ENCODE measurements around the gene RAB3D. TPM values are rescaled to one million over a fixed set of nuclear protein-coding genes. Genes with fewer than 3 reads are reported as not detected.

The RAB3D gene
- total RNA-seq, 1 experiment from 2014 or later, result 35.0 TPM

- TF ChIP-seq EZH2 (IDR thresholded peaks at IDR 0.05; ENCODE audit: low read depth) (no peak), CTCF (conservative IDR thresholded peaks at IDR 0.05) (no peak)
- Histone ChIP-seq H3K79me2 (ENCODE audit: low read depth) (no peaks in the 10 kb centered on the region), H3K27ac (no peak overlapping the region), H3K36me3 (ENCODE audit: low read depth) (no peaks in the 10 kb centered on the region), H3K27me3 (ENCODE audit: insufficient read depth, low read depth) (no peaks in the 10 kb centered on the region), H3K9me2 (ENCODE audit: insufficient read depth) (no peaks in the 10 kb centered on the region), H3K4me3 (no peak overlapping the region), H3K4me1 (replicated peaks; ENCODE audit: insufficient read depth) (peaks cover 30% of the 10 kb centered on the region), H2AFZ (no peak overlapping the region), H3F3A (ENCODE audit: insufficient read depth, low read depth) (peaks cover 20% of the 10 kb centered on the region), H3K4me2 (no peak overlapping the region), H3K9me3 (ENCODE audit: insufficient read depth, low read depth) (no peaks in the 10 kb centered on the region), H4K20me1 (ENCODE audit: insufficient read depth) (no peaks in the 10 kb centered on the region)
- ChIA-PET CTCF (interaction anchor here (0.7 kb wide), 1 partner anchor 54 kb away, joined by 3 read pairs; no protein-coding TSS in a partner anchor), POLR2A (ENCODE audit: unreplicated experiment) (interaction anchor here (0.6 kb wide), 1 partner anchor 43 kb away, joined by 5 read pairs; the partner anchor contains the start of gene RAB3D)
- intact Hi-C loops (cut with micrococcal nuclease; ENCODE audit: unreplicated experiment), result no loop called here
- DNase-seq, result no peak
- BruUV-seq (replicated peaks), result no TSS peak
These were observed 43.2 kb downstream of the RAB3D start for GRCh38 chr19:11296264-11296663.

- H3K4me3 ChIP-seq, result no peak within 1 kb of the TSS
- H3K79me2 ChIP-seq (ENCODE audit: low read depth), result no peaks in the 10 kb centered on the region
- H3F3A ChIP-seq (ENCODE audit: insufficient read depth, low read depth), result peaks cover 20% of the 10 kb centered on the region
- H3K27ac ChIP-seq, result no peak within 1 kb of the TSS
- H3K4me1 ChIP-seq (replicated peaks; ENCODE audit: insufficient read depth), result peaks cover 30% of the 10 kb centered on the region
- no peaks in the 10 kb centered on the region for H3K9me3 ChIP-seq (ENCODE audit: insufficient read depth, low read depth)
- intact Hi-C loops (cut with micrococcal nuclease; ENCODE audit: unreplicated experiment), result loop anchor here (2.0 kb wide), 4 partner anchors 49 to 291 kb away; partner anchors contain the start of gene SWSAP1
- no peak; the same call in 1 of the 2 replicates for TF ChIP-seq CTCF (conservative IDR thresholded peaks at IDR 0.05)
- no peak for TF ChIP-seq EZH2 (IDR thresholded peaks at IDR 0.05; ENCODE audit: low read depth)
- ChIA-PET CTCF (interaction anchor here (0.5 to 0.7 kb wide), 2 partner anchors 53 to 88 kb away, joined by 3 to 7 read pairs; partner anchors contain the start of gene EPOR), POLR2A (ENCODE audit: unreplicated experiment) (interaction anchor here (0.6 kb wide), 1 partner anchor 44 kb away, joined by 5 read pairs; the partner anchor contains the start of gene RAB3D)
- BruUV-seq (replicated peaks), result no TSS peak
- no peaks in the 10 kb centered on the region for H4K20me1 ChIP-seq (ENCODE audit: insufficient read depth)
- no peaks in the 10 kb centered on the region for H3K9me2 ChIP-seq (ENCODE audit: insufficient read depth)
- no peak for DNase-seq
- H3K27me3 ChIP-seq (ENCODE audit: insufficient read depth, low read depth), result no peaks in the 10 kb centered on the region
- no peak within 1 kb of the TSS for H3K4me2 ChIP-seq
- H2AFZ ChIP-seq, result no peak within 1 kb of the TSS
- no peaks in the 10 kb centered on the region for H3K36me3 ChIP-seq (ENCODE audit: low read depth)
These were observed 43.7 kb downstream of the RAB3D start, which contains the start of gene TSPAN16 for GRCh38 chr19:11295665-11296245. TSPAN16 (plus strand) TSS chr19:11296160; CDS start chr19:11296298, 138 bp downstream.

GRCh38 chr19:11295180-11295579 is 44.3 kb downstream of the RAB3D start:
- Histone ChIP-seq H3K27ac (no peak overlapping the region), H2AFZ (no peak overlapping the region), H3K9me3 (ENCODE audit: insufficient read depth, low read depth) (no peaks in the 10 kb centered on the region), H4K20me1 (ENCODE audit: insufficient read depth) (no peaks in the 10 kb centered on the region), H3K4me1 (replicated peaks; ENCODE audit: insufficient read depth) (peaks cover 30% of the 10 kb centered on the region), H3K36me3 (ENCODE audit: low read depth) (no peaks in the 10 kb centered on the region), H3K4me3 (no peak overlapping the region), H3K27me3 (ENCODE audit: insufficient read depth, low read depth) (no peaks in the 10 kb centered on the region), H3K9me2 (ENCODE audit: insufficient read depth) (no peaks in the 10 kb centered on the region), H3K79me2 (ENCODE audit: low read depth) (no peaks in the 10 kb centered on the region), H3F3A (ENCODE audit: insufficient read depth, low read depth) (peaks cover 23% of the 10 kb centered on the region), H3K4me2 (no peak overlapping the region)
- POLR2A ChIA-PET (ENCODE audit: unreplicated experiment), result no interaction called here
- CTCF ChIA-PET, result interaction anchor here (0.5 kb wide), 1 partner anchor 89 kb away, joined by 7 read pairs; the partner anchor contains the start of gene EPOR
- BruUV-seq (replicated peaks), result no TSS peak
- no peak for DNase-seq
- intact Hi-C loops (cut with micrococcal nuclease; ENCODE audit: unreplicated experiment), result loop anchor here (2.0 kb wide), 4 partner anchors 50 to 292 kb away; partner anchors contain the start of gene SWSAP1
- no peak for TF ChIP-seq EZH2 (IDR thresholded peaks at IDR 0.05; ENCODE audit: low read depth)
- TF ChIP-seq CTCF (conservative IDR thresholded peaks at IDR 0.05), result no peak
